Stimulated activated CD8-positive, alpha-beta memory T cell treated with anti-CD3 and anti-CD28 coated beads, Interleukin-7, amount 100 ng/mL, for 24 hours (primary cell): Measurements from ENCODE around the gene STPG2.
"Not testable (repeated sequence)": the region's sequence is repeated elsewhere in the genome, so short reads cannot be mapped to it uniquely, and the experiment has no call there.

ENCODE experiments used
- DNase-seq: peaks from one replicate; pipeline ENCODE4 v3.0.0-alpha.2; 2020; ENCODE audit warnings: low read depth

The STPG2 gene

GRCh38 chr4:97639961-97640360 lies 503.3 kb downstream of the STPG2 start:
- DNase-seq = no peak

GRCh38 chr4:97633831-97634230 lies 509.4 kb downstream of the STPG2 start:
- not testable (repeated sequence) for DNase-seq

- no peak for DNase-seq
These were observed 515.5 kb downstream of the STPG2 start for GRCh38 chr4:97627750-97628149.

- DNase-seq = no peak
These were observed 519.1 kb downstream of the STPG2 start for GRCh38 chr4:97624204-97624603.

- DNase-seq = no peak
These were observed 537.3 kb downstream of the STPG2 start for GRCh38 chr4:97605932-97606331.

GRCh38 chr4:97593248-97593647 lies 550.0 kb downstream of the STPG2 start:
- no peak for DNase-seq

GRCh38 chr4:97590266-97590665 lies 553.0 kb downstream of the STPG2 start:
- DNase-seq = no peak

- DNase-seq = no peak
These were observed 553.6 kb downstream of the STPG2 start for GRCh38 chr4:97589481-97590196.

- no peak for DNase-seq
These were observed 555.4 kb downstream of the STPG2 start for GRCh38 chr4:97587912-97588311.

GRCh38 chr4:97585274-97585673 lies 558.0 kb downstream of the STPG2 start:
- DNase-seq = no peak

GRCh38 chr4:97582890-97583289 lies 560.4 kb downstream of the STPG2 start:
- DNase-seq = no peak

- DNase-seq = no peak
These were observed 566.3 kb downstream of the STPG2 start for GRCh38 chr4:97577004-97577403.

GRCh38 chr4:97560009-97560408 lies 583.3 kb downstream of the STPG2 start:
- no peak for DNase-seq

GRCh38 chr4:97558204-97558778 lies 585.0 kb downstream of the STPG2 start:
- DNase-seq = no peak

- DNase-seq = not testable (repeated sequence)
These were observed 592.6 kb downstream of the STPG2 start for GRCh38 chr4:97550637-97551036.

- DNase-seq = no peak
These were observed 594.2 kb downstream of the STPG2 start for GRCh38 chr4:97548943-97549583.

- DNase-seq = no peak
These were observed 595.1 kb downstream of the STPG2 start for GRCh38 chr4:97548186-97548585.

GRCh38 chr4:97531351-97531750 lies 611.9 kb downstream of the STPG2 start:
- DNase-seq = no peak

GRCh38 chr4:97530676-97531075 lies 612.6 kb downstream of the STPG2 start:
- DNase-seq = no peak

GRCh38 chr4:97525236-97525635 lies 618.0 kb downstream of the STPG2 start:
- no peak for DNase-seq

GRCh38 chr4:97517939-97518338 lies 625.3 kb downstream of the STPG2 start:
- no peak for DNase-seq

- no peak for DNase-seq
These were observed 629.4 kb downstream of the STPG2 start for GRCh38 chr4:97513917-97514316.
